ENCODE data around the gene BICD2.
"Not testable (repeated sequence)": the region's sequence is repeated elsewhere in the genome, so short reads cannot be mapped to it uniquely, and the experiment has no call there.

The BICD2 gene

GRCh38 chr9:92764381-92764987 lies at the start of gene BICD2:
Gene BICD2 (minus strand): TSS chr9:92764833. CDS start chr9:92764744, 89 bp downstream.
- peaks cover 6% of the 10 kb centered on the region for H3K36me3 Mint-ChIP-seq (ENCODE audit: insufficient read depth)
- ATAC-seq (replicated peaks; ENCODE audit: extremely low read depth, poor library complexity, severe bottlenecking) = no peak
- DNase-seq (ENCODE audit: low spot score in 2 of 2) = no peak
- H3K4me3 Mint-ChIP-seq = peak within 1 kb of the TSS; percentile 79
- no peaks in the 10 kb centered on the region for H3K9me3 Mint-ChIP-seq
- H3K27me3 Mint-ChIP-seq = no peaks in the 10 kb centered on the region
- peak within 1 kb of the TSS; percentile 88 for H3K27ac Mint-ChIP-seq (ENCODE audit: low read depth)
- peaks cover 44% of the 10 kb centered on the region for H3K4me1 Mint-ChIP-seq

- not testable (repeated sequence) for DNase-seq (ENCODE audit: low spot score in 2 of 2); H3K4me1 Mint-ChIP-seq; ATAC-seq (replicated peaks; ENCODE audit: extremely low read depth, poor library complexity, severe bottlenecking); H3K36me3 Mint-ChIP-seq (ENCODE audit: insufficient read depth); H3K9me3 Mint-ChIP-seq
- peaks cover 57% of the 10 kb centered on the region for H3K27me3 Mint-ChIP-seq
- H3K4me3 Mint-ChIP-seq = peak overlapping the region; percentile 76
- peak overlapping the region; percentile 14 for H3K27ac Mint-ChIP-seq (ENCODE audit: low read depth)
Measured at GRCh38 chr9:92809629-92810326, 45.1 kb upstream of the BICD2 start.

GRCh38 chr9:92808726-92809451 lies 44.3 kb upstream of the BICD2 start:
- ATAC-seq (replicated peaks; ENCODE audit: extremely low read depth, poor library complexity, severe bottlenecking) (peak; percentile 64), DNase-seq (ENCODE audit: low spot score in 2 of 2) (peak in 1 of 2 donors; percentile 14)
- peak overlapping the region; percentile 76 for H3K4me3 Mint-ChIP-seq
- no peaks in the 10 kb centered on the region for H3K9me3 Mint-ChIP-seq
- H3K4me1 Mint-ChIP-seq = peaks cover 6% of the 10 kb centered on the region
- H3K36me3 Mint-ChIP-seq (ENCODE audit: insufficient read depth) = no peaks in the 10 kb centered on the region
- H3K27me3 Mint-ChIP-seq = peaks cover 48% of the 10 kb centered on the region
- peak overlapping the region; percentile 14 for H3K27ac Mint-ChIP-seq (ENCODE audit: low read depth)

GRCh38 chr9:92807757-92808725 lies 43.4 kb upstream of the BICD2 start:
- ATAC-seq (replicated peaks; ENCODE audit: extremely low read depth, poor library complexity, severe bottlenecking) = peak; percentile 34
- no peak for DNase-seq (ENCODE audit: low spot score in 2 of 2)
- no peak overlapping the region for H3K27ac Mint-ChIP-seq (ENCODE audit: low read depth)
- H3K9me3 Mint-ChIP-seq = no peaks in the 10 kb centered on the region
- H3K4me3 Mint-ChIP-seq = peak overlapping the region; percentile 76
- H3K27me3 Mint-ChIP-seq = peaks cover 40% of the 10 kb centered on the region
- no peaks in the 10 kb centered on the region for H3K36me3 Mint-ChIP-seq (ENCODE audit: insufficient read depth)
- H3K4me1 Mint-ChIP-seq = peaks cover 6% of the 10 kb centered on the region

- ATAC-seq (replicated peaks; ENCODE audit: extremely low read depth, poor library complexity, severe bottlenecking) (no peak), DNase-seq (ENCODE audit: low spot score in 2 of 2) (no peak)
- Mint-ChIP-seq H3K9me3 (no peaks in the 10 kb centered on the region), H3K4me1 (peaks cover 6% of the 10 kb centered on the region), H3K27ac (ENCODE audit: low read depth) (no peak overlapping the region), H3K36me3 (ENCODE audit: insufficient read depth) (no peaks in the 10 kb centered on the region), H3K27me3 (peaks cover 34% of the 10 kb centered on the region), H3K4me3 (peak overlapping the region; percentile 16)
Measured at GRCh38 chr9:92807031-92807756, 42.6 kb upstream of the BICD2 start.

GRCh38 chr9:92804727-92805126 lies 40.1 kb upstream of the BICD2 start:
- Mint-ChIP-seq H3K36me3 (ENCODE audit: insufficient read depth) (no peaks in the 10 kb centered on the region), H3K4me1 (peaks cover 6% of the 10 kb centered on the region), H3K9me3 (no peaks in the 10 kb centered on the region), H3K27ac (ENCODE audit: low read depth) (no peak overlapping the region), H3K4me3 (no peak overlapping the region), H3K27me3 (peaks cover 9% of the 10 kb centered on the region)
- DNase-seq (ENCODE audit: low spot score in 2 of 2) = no peak
- no peak for ATAC-seq (replicated peaks; ENCODE audit: extremely low read depth, poor library complexity, severe bottlenecking)

GRCh38 chr9:92798358-92798757 lies 33.7 kb upstream of the BICD2 start:
- Mint-ChIP-seq H3K27ac (ENCODE audit: low read depth) (no peak overlapping the region), H3K9me3 (no peaks in the 10 kb centered on the region), H3K36me3 (ENCODE audit: insufficient read depth) (no peaks in the 10 kb centered on the region), H3K27me3 (peaks cover 34% of the 10 kb centered on the region), H3K4me3 (no peak overlapping the region), H3K4me1 (no peaks in the 10 kb centered on the region)
- no peak for DNase-seq (ENCODE audit: low spot score in 2 of 2)
- ATAC-seq (replicated peaks; ENCODE audit: extremely low read depth, poor library complexity, severe bottlenecking) = no peak

- not testable (repeated sequence) for DNase-seq (ENCODE audit: low spot score in 2 of 2); H3K4me1 Mint-ChIP-seq; H3K4me3 Mint-ChIP-seq; H3K36me3 Mint-ChIP-seq (ENCODE audit: insufficient read depth); ATAC-seq (replicated peaks; ENCODE audit: extremely low read depth, poor library complexity, severe bottlenecking); H3K27ac Mint-ChIP-seq (ENCODE audit: low read depth); H3K9me3 Mint-ChIP-seq
- peaks cover 34% of the 10 kb centered on the region for H3K27me3 Mint-ChIP-seq
Measured at GRCh38 chr9:92796337-92796804, 31.7 kb upstream of the BICD2 start.

GRCh38 chr9:92795598-92796336 lies 31.1 kb upstream of the BICD2 start:
- Mint-ChIP-seq H3K4me3 (no peak overlapping the region), H3K9me3 (no peaks in the 10 kb centered on the region), H3K27ac (ENCODE audit: low read depth) (no peak overlapping the region), H3K27me3 (peaks cover 40% of the 10 kb centered on the region), H3K4me1 (peaks cover 4% of the 10 kb centered on the region), H3K36me3 (ENCODE audit: insufficient read depth) (no peaks in the 10 kb centered on the region)
- ATAC-seq (replicated peaks; ENCODE audit: extremely low read depth, poor library complexity, severe bottlenecking) = no peak
- no peak for DNase-seq (ENCODE audit: low spot score in 2 of 2)

- no peaks in the 10 kb centered on the region for H3K36me3 Mint-ChIP-seq (ENCODE audit: insufficient read depth)
- ATAC-seq (replicated peaks; ENCODE audit: extremely low read depth, poor library complexity, severe bottlenecking) (no peak), DNase-seq (ENCODE audit: low spot score in 2 of 2) (no peak)
- no peaks in the 10 kb centered on the region for H3K9me3 Mint-ChIP-seq
- no peak overlapping the region for H3K27ac Mint-ChIP-seq (ENCODE audit: low read depth)
- peaks cover 8% of the 10 kb centered on the region for H3K4me1 Mint-ChIP-seq
- H3K4me3 Mint-ChIP-seq = no peak overlapping the region
- peaks cover 40% of the 10 kb centered on the region for H3K27me3 Mint-ChIP-seq
Measured at GRCh38 chr9:92795000-92795399, 30.4 kb upstream of the BICD2 start.

- no peak for DNase-seq (ENCODE audit: low spot score in 2 of 2)
- no peaks in the 10 kb centered on the region for H3K36me3 Mint-ChIP-seq (ENCODE audit: insufficient read depth)
- ATAC-seq (replicated peaks; ENCODE audit: extremely low read depth, poor library complexity, severe bottlenecking) = no peak
- H3K27ac Mint-ChIP-seq (ENCODE audit: low read depth) = no peak overlapping the region
- no peaks in the 10 kb centered on the region for H3K9me3 Mint-ChIP-seq
- no peak overlapping the region for H3K4me3 Mint-ChIP-seq
- H3K27me3 Mint-ChIP-seq = peaks cover 40% of the 10 kb centered on the region
- peaks cover 8% of the 10 kb centered on the region for H3K4me1 Mint-ChIP-seq
Measured at GRCh38 chr9:92794426-92794825, 29.8 kb upstream of the BICD2 start.

All from central memory CD8-positive, alpha-beta T cell (primary cell).